HG02678 (cell line): ENCODE data around the gene EEF1E1.
A peak's percentile ranks its signal among the peaks of the same experiment; 100 is the strongest.

ENCODE experiments used
- ATAC-seq: cut with Tn5 transposase; IDR thresholded peaks from one replicate; pipeline ENCODE4 v1.9.1; 2021; ENCODE audit warnings: mild to moderate bottlenecking, moderate library complexity; ENCODE audit not compliant: unreplicated experiment

EEF1E1 gene

GRCh38 chr6:8088886-8089285 lies 13.5 kb downstream of the EEF1E1 start:
- ATAC-seq, result no peak

- no peak for ATAC-seq
These were observed 14.2 kb downstream of the EEF1E1 start for GRCh38 chr6:8087870-8088754.

- no peak for ATAC-seq
These were observed 15.5 kb downstream of the EEF1E1 start for GRCh38 chr6:8086755-8087306.

- no peak for ATAC-seq
These were observed 17.3 kb downstream of the EEF1E1 start for GRCh38 chr6:8085053-8085511.

- no peak for ATAC-seq
These were observed 17.8 kb downstream of the EEF1E1 start for GRCh38 chr6:8084586-8084985.

- ATAC-seq, result no peak
These were observed 19.1 kb downstream of the EEF1E1 start for GRCh38 chr6:8082954-8083858.

- no peak for ATAC-seq
These were observed 19.8 kb downstream of the EEF1E1 start for GRCh38 chr6:8082572-8082953.

- no peak for ATAC-seq
These were observed 21.8 kb downstream of the EEF1E1 start for GRCh38 chr6:8080362-8081151.

GRCh38 chr6:8079126-8079525 lies 23.2 kb downstream of the EEF1E1 start:
- no peak for ATAC-seq

- no peak for ATAC-seq
These were observed 24.4 kb downstream of the EEF1E1 start for GRCh38 chr6:8077991-8078390.

GRCh38 chr6:8075704-8076103 lies 26.6 kb downstream of the EEF1E1 start:
- no peak for ATAC-seq

- ATAC-seq, result no peak
These were observed 27.2 kb downstream of the EEF1E1 start for GRCh38 chr6:8075185-8075584.

- no peak for ATAC-seq
These were observed 28.1 kb downstream of the EEF1E1 start for GRCh38 chr6:8074213-8074612.

GRCh38 chr6:8073758-8074157 lies 28.6 kb downstream of the EEF1E1 start:
- no peak for ATAC-seq

- ATAC-seq, result no peak
These were observed 31.6 kb downstream of the EEF1E1 start for GRCh38 chr6:8070718-8071117.

- ATAC-seq, result no peak
These were observed 32.6 kb downstream of the EEF1E1 start for GRCh38 chr6:8069631-8070284.

GRCh38 chr6:8069151-8069550 lies 33.2 kb downstream of the EEF1E1 start:
- no peak for ATAC-seq

- no peak for ATAC-seq
These were observed 36.2 kb downstream of the EEF1E1 start for GRCh38 chr6:8066108-8066507.

- ATAC-seq, result peak; percentile 53
These were observed 36.8 kb downstream of the EEF1E1 start for GRCh38 chr6:8065519-8065911.
